Calu3 (cell line): ENCODE data around the gene ACTL6A. TPM values are rescaled to one million over a fixed set of nuclear protein-coding genes. Genes with fewer than 3 reads are reported as not detected.

Experiments
- BruUV-seq: library from RNA; stranded (reverse); fragments of 400-500 nt; replicated peaks from 2 replicates; lab custom pipeline; 2021; lab: Mats Ljungman, UMichigan
- CTCF ChIA-PET: fragments of 300-600 bp; sonication (Branson Sonifier 250); formaldehyde crosslinking; loops from one replicate; lab custom pipeline; 2022; ENCODE audit warnings: antibody characterized with exemption; lab: Charles Lee
- DNase-seq: peaks from one replicate; pipeline ENCODE4 v3.0.0; 2022
- H3K27ac Mint-ChIP-seq: one replicate; pipeline ENCODE4 v1.8.0; 2022; ENCODE audit warnings: mixed read lengths; ENCODE audit not compliant: unreplicated experiment
- H3K27me3 Mint-ChIP-seq: one replicate; pipeline ENCODE4 v1.8.0; 2022; ENCODE audit warnings: mixed read lengths; ENCODE audit not compliant: unreplicated experiment
- H3K36me3 Mint-ChIP-seq: one replicate; pipeline ENCODE4 v1.8.0; 2022; ENCODE audit warnings: mild to moderate bottlenecking, moderate library complexity, mixed read lengths; ENCODE audit not compliant: insufficient read depth, unreplicated experiment
- H3K4me1 Mint-ChIP-seq: one replicate; pipeline ENCODE4 v1.8.0; 2022; ENCODE audit warnings: mild to moderate bottlenecking, low read depth, mixed read lengths; ENCODE audit not compliant: unreplicated experiment
- H3K4me3 Mint-ChIP-seq: one replicate; pipeline ENCODE4 v1.8.0; 2022; ENCODE audit warnings: mild to moderate bottlenecking, low read depth, moderate library complexity, mixed read lengths; ENCODE audit not compliant: unreplicated experiment
- H3K9me3 Mint-ChIP-seq: one replicate; pipeline ENCODE4 v1.8.0; 2022; ENCODE audit warnings: low read depth, mixed read lengths; ENCODE audit not compliant: unreplicated experiment
- CTCF ChIP-seq: fragments of 200-600 bp; IDR thresholded peaks from one replicate; pipeline ENCODE4 v1.8.0; 2022; ENCODE audit warnings: antibody characterized with exemption; ENCODE audit not compliant: unreplicated experiment
- intact Hi-C: fragments of 100-400 bp; cut with micrococcal nuclease; formaldehyde crosslinking; loops from one replicate; pipeline ENCODE4 v1.10.0; 2022; ENCODE audit not compliant: unreplicated experiment
- total RNA-seq: library from RNA; stranded (reverse); gene quantifications from 2 replicates; pipeline ENCODE4 v1.2.3, GENCODE V29; 2022

Gene ACTL6A
- total RNA-seq, 1 experiment from 2014 or later, result 158 TPM

GRCh38 chr3:179589143-179589542 is 26.4 kb downstream of the ACTL6A start:
- TF ChIP-seq CTCF, result no peak
- Mint-ChIP-seq H3K4me3 (no peak overlapping the region), H3K9me3 (no peaks in the 10 kb centered on the region), H3K27me3 (no peaks in the 10 kb centered on the region), H3K4me1 (no peaks in the 10 kb centered on the region), H3K27ac (no peak overlapping the region), H3K36me3 (peaks cover 59% of the 10 kb centered on the region)
- intact Hi-C loops, result no loop called here
- BruUV-seq, result no TSS peak
- CTCF ChIA-PET, result interaction anchor here (0.6 kb wide), 2 partner anchors 60 to 126 kb away, joined by 3 to 4 read pairs; no protein-coding TSS in a partner anchor
- no peak for DNase-seq

GRCh38 chr3:179590669-179591068 is 27.9 kb downstream of the ACTL6A start:
- DNase-seq, result no peak
- BruUV-seq, result TSS peak; percentile 10
- Mint-ChIP-seq H3K4me1 (no peaks in the 10 kb centered on the region), H3K4me3 (no peak overlapping the region), H3K27ac (no peak overlapping the region), H3K9me3 (no peaks in the 10 kb centered on the region), H3K36me3 (peaks cover 56% of the 10 kb centered on the region), H3K27me3 (no peaks in the 10 kb centered on the region)
- no peak for TF ChIP-seq CTCF
- CTCF ChIA-PET, result interaction anchor here (0.7 kb wide), 1 partner anchor 1216 kb away, joined by 4 read pairs; no protein-coding TSS in a partner anchor
- intact Hi-C loops, result no loop called here

DNA sequence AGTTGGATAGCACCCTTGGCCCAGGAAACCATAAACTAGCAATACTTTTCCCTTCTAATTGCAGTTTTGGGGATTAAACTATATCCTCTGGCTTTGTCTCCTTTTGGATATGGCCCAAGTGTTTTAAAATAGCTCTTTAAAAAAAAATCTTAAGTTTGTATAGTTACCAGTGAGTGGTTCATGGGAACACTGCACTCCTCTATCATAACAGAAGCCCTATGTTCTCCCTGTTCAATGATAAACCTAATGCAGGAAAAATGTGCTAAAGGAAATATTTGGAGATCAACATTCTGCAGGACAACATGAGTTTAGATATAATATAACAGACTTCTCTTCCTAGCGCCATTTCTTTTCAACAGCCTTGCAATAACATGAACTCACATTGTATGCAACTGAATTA is 28.6 kb downstream of the ACTL6A start:
- intact Hi-C loops, result no loop called here
- DNase-seq, result no peak
- CTCF ChIA-PET, result no interaction called here
- Mint-ChIP-seq H3K27ac (peak overlapping the region; percentile 21), H3K27me3 (no peaks in the 10 kb centered on the region), H3K36me3 (peaks cover 60% of the 10 kb centered on the region), H3K4me3 (no peak overlapping the region), H3K9me3 (no peaks in the 10 kb centered on the region), H3K4me1 (no peaks in the 10 kb centered on the region)
- BruUV-seq, result no TSS peak
- TF ChIP-seq CTCF, result no peak

- no peak for DNase-seq
- Mint-ChIP-seq H3K4me3 (no peak overlapping the region), H3K9me3 (no peaks in the 10 kb centered on the region), H3K27ac (no peak overlapping the region), H3K36me3 (peaks cover 59% of the 10 kb centered on the region), H3K4me1 (no peaks in the 10 kb centered on the region), H3K27me3 (no peaks in the 10 kb centered on the region)
- CTCF ChIA-PET, result interaction anchor here (0.7 kb wide), 1 partner anchor 1517 kb away, joined by 3 read pairs; no protein-coding TSS in a partner anchor
- TF ChIP-seq CTCF, result no peak
- intact Hi-C loops, result no loop called here
- BruUV-seq, result no TSS peak
These were observed 36.8 kb downstream of the ACTL6A start for GRCh38 chr3:179599531-179599930.
